Skin of body (tissue), 2 donors: ENCODE data around the gene TRNAU1AP. TPM values are rescaled to one million over a fixed set of nuclear protein-coding genes. Genes with fewer than 3 reads are reported as not detected.
"Not testable (repeated sequence)": the region's sequence is repeated elsewhere in the genome, so short reads cannot be mapped to it uniquely, and the experiment has no call there.

ENCODE experiments used
- DNase-seq: peaks from one replicate; lab custom pipeline; 2025; lab: John Stamatoyannopoulos, UW
- total RNA-seq: library from RNA; depleted of rRNA; stranded (reverse); fragments of >200 nt; gene quantifications from one replicate; pipeline ENCODE4 v1.2.3, GENCODE V29; 2014

TRNAU1AP gene
- total RNA-seq, 1 donor from 2014 or later = 19.5 TPM

DNA sequence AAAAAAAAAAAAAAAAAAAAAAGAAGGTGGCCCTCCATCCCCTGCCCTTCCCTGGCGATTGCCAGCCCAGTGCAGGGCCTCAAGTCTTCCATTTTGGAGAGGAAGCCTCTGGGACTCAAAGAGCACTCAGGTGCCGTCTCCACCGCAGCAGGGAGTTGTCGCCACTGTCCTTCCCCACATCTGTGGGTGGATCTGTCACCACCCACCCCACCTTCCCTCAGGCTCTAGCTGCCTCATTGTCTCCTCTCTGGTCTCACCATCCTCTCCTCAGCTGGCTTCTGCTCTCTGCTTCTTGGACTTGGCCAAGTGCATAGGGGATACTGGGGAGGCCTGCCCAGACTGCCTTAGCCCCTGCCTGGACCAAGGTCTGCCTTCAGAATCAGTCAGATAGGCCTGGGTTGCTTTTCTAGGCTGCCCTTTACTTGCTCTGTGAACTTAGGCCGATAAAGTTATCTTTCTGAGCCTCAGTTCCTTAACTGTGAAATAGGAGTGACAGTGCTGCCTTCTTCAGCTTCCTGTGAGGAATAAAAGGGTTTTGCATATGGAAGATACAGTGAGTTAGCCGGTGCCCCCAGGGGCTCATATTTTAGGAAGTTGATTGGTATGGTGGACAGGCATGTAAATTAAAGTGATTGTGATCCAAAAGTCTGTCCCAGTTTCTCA is 31.3 kb upstream of the TRNAU1AP start:
- DNase-seq = no peak

DNA sequence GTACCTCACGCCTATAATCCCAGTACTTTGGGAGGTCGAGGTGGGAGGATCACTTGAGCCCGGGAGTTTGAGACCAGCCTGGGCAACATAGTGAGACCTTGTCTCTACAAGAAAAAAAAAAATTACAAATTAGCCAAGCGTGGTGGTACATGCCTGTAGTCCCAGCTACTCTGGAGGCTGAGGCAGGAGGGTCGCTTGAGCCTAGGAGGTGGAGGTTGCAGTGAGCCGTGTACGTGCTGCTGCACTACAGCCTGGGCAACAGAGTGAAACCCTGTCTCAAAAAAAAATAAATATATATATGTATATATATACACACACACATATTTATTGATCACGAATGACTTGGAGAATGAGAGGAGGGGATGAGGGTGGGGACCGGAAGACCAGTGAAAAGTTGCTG is 30.3 kb upstream of the TRNAU1AP start:
- DNase-seq = not testable (repeated sequence)

DNA sequence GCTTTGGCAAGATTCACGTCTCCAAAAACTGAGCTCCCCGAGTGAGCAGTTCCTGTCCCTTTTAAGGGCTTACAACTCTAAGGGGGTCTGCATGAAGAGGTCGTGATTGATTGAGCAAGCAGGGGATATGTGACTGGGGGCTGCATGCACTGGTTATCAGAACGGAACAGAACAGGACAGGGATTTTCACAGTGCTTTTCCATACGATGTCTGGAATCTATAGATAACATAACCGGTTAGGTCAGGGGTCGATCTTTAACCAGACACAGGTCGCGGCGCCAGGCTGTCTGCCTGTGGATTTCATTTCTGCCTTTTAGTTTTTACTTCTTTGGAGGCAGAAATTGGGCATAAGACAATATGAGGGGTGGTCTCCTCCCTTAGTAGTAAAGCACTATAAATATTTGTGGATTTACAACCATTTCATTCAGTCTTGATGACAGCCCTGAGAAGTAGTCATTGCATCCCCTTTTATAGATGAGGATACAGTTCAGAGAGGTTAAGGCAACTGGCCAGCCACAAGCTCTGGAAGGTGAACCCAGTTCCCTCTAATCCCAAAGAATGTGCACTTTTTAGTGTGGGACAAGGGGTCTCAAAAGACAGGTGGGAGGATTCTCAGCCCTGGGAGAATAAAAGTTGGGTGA is 27.8 kb upstream of the TRNAU1AP start:
- DNase-seq = not testable (repeated sequence)

DNA sequence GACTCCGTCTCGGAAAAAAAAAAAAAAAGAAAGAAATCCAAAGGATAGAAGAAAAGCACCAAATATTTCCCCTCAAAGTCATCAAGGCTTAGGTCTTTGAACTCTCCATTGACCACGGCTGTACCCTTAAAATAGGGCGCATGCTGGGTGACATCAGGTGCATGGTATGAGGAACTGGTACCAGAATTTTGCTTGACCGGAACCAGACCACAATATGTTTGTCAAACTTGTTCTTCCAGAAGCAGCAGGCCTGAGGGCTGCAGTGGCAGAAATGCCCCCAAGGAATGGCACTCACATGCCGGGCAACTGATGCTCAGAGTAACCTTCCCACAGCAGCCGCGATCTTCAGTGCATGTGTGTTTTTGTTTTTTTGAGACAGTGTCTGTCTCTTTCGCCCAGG is 26.0 kb upstream of the TRNAU1AP start:
- no peak for DNase-seq

DNA sequence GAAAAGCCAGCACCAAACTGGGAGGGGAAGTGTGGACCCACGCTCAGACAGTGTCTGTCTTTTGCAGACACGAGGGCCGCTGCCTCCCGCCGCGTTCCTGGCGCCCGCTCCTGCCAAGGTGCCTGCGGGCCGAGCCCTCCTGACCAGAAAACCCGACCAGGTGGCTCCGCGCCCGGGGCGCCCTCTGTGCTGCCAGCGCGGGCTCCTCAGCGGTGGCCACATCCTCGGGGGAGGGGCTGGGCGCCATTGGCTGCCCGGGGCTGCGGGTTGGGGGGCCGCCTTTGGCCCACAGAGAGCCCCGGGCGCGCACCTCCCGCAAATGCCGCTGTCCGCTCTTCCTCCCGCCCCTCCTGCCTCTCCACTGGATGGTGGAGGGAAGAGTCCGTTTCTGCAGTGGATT is 22.4 kb upstream of the TRNAU1AP start:
- no peak for DNase-seq

DNA sequence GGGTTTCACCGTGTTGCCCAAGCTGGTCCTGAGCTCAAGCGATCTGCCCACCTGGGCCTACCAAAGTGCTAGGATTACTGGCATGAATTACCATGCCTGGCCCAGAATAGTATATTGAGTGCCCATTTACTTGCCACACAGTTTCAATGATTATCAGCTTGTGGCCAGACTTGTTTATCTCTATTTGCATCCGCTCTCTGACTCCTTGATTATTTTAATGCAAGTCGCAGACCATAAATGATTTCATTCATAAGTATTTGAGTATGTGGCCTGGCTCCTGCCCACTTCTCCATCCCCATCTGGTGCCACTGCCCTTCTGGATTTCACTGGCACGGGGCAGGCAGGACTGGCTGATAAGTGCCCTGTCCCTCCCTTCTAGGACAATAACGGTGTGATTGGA is 18.2 kb upstream of the TRNAU1AP start:
- DNase-seq = no peak

DNA sequence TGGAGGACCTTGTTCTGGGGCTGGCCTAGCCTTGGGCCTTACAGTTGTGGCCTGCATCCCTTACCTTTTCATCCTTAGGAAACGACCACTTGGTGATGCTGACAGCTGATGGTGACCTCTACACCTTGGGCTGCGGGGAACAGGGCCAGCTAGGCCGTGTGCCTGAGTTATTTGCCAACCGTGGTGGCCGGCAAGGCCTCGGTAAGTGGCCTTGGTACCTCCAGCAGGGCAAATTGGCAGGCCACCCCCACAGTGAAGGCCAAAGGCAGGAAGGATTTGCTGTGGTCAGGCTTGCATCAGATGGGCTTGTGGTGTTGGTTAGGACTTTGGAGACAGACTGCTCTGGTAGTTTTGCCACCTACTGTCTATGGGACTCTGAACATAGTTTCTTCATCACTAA is 17.7 kb upstream of the TRNAU1AP start:
- no peak for DNase-seq

DNA sequence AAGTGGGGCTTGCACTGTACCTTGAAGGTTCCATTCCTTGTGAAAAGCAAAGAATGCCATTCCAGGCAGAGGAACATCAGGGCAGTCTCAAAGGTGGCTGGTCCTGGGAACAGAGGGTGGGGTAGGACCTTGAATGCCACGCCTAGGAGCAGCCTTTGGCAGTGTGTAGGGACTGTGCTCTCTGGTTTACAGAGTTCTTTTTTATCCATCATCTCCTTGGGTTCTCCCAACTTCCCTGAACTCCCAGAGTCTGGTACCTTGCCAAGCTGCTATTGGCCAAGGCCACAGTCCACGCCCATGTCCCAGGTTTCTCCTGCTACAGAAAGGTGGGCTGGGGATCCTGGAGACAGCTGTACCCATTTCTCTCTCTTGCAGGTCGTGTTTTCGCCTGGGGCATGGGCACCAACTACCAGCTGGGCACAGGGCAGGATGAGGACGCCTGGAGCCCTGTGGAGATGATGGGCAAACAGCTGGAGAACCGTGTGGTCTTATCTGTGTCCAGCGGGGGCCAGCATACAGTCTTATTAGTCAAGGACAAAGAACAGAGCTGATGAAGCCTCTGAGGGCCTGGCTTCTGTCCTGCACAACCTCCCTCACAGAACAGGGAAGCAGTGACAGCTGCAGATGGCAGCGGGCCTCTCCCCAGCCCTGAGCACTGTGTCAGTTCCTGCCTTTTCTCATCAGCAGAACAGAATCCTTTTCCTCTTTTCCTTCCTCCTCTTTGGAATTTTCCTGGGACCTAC is 15.3 kb upstream of the TRNAU1AP start:
- DNase-seq = no peak

DNA sequence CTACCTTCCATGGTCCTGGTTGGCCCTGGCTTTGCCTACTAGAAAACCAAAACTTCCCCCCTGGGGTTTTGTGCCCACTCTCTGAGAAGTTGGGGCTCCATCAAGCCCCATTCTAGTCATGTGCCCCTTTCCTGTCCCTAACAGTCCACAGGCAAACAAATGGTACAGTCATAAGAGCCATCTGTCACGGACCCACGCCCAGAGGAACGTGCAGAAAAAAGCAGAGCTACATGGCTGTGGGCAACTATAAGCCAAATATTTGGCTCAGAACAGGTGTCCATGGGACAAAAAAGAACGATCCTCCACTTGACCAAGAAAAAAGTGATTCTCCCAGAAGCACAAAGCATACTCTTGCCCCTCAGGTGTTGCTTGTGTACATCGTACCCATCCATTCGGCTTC is 14.6 kb upstream of the TRNAU1AP start:
- DNase-seq = no peak

DNA sequence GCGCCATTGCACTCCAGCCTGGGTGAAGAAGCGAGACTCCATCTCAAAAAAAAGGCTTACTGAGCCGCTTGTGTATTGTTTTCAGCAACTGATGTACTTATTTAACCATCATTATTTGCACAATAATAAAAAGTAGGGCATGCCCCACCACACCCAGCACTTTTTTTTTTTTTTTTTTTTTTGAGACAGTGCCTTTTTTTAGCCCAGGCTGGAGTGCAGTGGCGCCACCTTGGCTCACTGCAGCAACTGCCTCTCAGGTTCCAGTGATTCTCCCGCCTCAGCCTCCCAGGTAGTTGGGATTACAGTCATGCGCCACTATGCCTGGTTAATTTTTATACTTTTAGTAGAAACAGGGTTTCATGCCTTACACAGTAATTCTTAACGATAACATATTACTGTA is 12.2 kb upstream of the TRNAU1AP start:
- DNase-seq = no peak

DNA sequence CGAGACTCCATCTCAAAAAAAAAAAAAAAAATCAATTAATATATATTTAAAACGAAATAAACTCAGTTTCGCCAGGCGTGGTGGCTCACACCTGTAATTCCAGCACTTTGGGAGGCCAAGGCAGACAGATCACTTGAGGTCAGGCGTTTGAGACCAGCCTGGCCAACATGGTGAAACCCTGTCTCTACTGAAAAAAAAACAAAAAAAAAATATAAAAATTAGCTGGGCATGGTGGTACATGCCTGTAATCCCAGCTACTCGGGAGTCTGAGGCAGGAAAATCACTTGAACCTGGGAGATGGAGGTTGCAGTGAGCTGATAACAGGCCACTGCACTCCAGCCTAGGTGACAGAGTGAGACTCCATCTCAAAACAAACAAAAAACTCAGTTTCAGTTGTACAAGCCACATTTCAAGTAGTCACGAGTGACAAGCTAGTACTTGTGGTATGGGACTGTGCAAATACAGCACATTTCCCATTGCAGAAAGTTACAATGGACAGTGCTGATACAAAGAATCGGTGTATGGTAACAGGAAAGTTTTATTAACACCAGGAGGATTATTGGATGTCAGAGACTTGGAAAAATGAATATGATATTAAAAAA is 11.4 kb upstream of the TRNAU1AP start:
- DNase-seq = not testable (repeated sequence)

DNA sequence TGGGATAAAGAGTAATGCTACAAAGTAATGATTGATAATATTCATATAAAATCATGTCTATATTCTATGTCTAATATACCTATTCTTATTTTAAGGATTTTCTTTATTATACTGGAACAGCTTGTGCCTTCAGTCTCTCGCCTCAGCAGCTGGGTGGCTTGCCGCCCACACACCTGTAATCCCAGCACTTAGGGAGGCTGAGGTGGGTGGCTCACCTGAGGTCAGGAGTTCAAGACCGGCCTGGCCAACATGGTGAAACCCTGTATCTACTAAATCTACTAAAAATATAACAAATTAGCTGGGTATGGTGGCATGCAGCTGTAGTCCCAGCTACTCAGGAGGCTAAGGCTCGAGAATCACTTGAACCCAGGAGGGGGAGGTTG is 7.6 kb upstream of the TRNAU1AP start:
- no peak for DNase-seq

DNA sequence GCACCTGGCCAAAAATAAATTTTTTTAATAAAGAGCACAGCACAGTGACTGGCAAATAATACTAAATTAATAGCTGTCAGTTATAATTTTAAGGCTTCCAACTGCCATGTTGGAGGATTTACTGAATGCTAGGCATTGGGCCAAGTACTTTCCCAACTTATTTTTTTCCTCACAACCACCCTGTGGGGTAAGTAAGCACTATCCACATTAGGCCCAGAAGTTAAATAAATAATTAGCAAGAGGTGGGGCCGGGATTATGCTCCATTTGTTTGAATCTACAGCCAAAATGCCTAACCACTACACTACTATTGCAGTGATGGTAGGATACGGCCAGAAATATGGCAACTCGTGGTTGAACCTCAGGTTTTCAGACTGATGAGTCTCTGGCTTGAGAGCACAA is 4.6 kb upstream of the TRNAU1AP start:
- no peak for DNase-seq

DNA sequence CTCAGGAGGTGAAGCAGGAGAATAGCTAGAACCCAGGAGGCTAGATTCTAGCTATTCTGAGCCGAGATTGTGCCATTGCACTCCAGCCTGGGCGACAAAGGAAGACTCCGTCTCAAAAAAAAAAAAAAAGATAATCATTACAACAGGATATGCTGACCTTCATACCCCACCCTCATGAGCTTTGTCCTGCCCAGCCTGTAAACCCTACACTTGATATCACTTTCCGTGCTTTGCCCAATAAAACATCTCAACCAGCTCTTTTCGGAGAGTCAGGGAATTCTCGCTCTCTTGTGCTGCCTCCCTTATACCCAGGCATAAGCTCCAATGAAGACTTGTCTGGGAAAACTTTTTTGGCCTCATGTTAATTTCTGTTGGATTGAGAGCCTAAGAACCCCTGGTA is 1.5 kb upstream of the TRNAU1AP start:
- DNase-seq = no peak

DNA sequence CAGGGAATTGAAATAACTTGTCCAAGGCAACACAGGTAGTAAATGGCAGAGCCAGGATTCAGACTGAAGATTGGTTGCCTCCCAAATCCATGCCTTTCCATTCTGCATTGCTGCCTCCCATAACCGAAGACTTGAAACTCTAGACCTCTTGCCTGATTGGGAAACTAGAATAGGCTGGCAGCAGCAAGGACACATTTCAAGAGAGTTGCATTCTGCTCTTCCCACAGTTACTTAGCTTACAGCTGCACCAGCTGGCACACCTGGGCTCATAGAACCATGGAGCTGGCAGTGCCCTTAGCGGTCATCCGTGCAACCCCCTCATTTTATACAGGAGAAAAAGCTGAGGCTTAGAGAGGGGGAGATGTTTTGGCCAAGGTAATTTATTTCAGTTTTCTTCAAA is 8.0 kb downstream of the TRNAU1AP start:
- no peak for DNase-seq

DNA sequence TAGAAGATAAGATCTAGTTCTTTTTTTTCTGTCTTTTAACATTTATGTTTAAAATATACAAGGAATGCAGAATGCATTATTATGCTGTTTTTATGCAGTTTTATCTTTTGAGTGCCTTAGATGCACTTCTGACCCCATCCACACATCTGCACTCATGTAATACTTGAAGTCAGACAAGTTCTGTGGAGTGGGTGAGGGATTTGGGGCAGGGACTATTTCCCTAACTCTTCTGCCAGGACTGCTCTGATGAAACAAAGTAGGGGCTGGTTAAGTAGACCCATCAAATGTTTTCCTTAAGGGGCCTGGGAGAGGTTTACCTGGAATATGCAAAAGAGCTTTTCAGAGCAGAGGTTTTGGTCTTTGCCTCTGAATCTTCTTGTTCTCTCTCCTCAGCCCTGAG is 11.4 kb downstream of the TRNAU1AP start:
- no peak for DNase-seq

DNA sequence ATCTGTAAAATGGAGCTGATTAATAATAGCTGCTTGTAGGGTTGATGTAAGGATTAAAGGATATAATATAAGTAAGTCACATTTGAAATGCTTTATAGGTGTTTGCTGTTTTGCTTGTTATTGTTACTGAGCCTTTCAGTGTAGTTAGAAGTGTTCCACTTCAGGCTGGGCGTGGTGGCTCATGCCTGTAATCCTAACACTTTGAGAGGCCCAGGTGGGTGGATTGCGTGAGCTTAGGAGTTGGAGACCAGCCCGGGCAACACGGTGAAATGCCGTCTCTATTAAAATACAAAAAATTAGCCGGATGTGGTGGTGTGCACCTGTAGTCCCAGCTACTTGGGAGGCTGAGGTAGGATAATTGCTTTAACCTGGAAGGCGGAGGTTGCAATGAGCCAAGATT is 12.2 kb downstream of the TRNAU1AP start:
- no peak for DNase-seq

DNA sequence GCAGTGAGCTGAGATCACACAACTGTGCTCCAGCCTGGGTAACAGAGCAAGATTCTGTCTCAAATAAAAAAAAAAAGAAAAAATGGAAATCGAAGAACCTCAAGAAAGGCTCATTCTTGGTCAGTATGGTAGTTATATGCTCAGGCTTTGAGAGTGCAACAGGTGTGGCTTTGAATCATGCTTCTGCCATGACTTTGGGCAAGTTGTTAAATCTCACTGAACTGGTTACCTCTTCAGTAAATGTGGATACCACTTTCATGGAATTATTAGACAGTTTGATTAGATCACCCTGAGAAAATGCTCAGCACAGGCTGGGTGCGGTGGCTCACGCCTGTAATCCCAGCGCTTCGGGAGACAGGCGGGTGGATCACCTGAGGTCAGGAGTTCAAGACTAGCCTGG is 12.8 kb downstream of the TRNAU1AP start:
- no peak for DNase-seq

DNA sequence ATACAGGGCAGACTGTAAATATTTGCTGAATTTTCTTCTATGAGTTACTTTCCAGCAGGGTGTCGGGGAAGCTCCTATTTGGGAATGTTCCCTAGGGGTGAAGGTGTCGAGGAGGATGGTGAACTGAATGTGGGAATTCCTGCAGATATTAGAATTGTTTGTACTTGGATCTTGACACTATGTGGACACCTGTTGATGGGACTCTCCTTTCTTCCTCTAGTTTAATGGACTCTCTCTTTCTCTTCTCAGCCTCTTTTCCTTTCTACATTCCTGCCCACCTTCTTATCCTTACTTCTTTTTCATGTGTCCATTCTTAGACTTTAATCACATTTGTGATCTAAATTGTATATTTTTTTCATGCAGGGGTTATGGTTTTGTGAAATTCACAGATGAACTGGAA is 14.0 kb downstream of the TRNAU1AP start:
- DNase-seq = no peak

DNA sequence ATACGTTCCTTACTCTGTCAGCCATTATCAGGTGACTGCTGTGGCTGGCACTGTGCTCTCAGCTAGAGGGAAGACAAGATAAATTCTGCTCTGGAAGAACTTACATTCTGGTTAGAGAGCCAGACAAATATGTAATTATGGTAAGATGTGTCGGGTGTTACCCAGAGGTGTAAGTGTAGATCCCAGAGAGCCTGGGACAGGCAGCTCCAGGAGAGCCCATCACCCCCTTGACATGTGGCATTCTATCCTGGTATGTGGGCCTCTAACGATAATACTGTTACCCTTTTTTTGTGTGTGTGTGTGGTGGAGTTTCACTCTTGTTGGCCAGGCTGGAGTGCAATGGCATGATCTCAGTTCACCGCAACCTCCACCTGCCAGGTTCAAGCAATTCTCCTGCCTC is 19.0 kb downstream of the TRNAU1AP start:
- DNase-seq = no peak

DNA sequence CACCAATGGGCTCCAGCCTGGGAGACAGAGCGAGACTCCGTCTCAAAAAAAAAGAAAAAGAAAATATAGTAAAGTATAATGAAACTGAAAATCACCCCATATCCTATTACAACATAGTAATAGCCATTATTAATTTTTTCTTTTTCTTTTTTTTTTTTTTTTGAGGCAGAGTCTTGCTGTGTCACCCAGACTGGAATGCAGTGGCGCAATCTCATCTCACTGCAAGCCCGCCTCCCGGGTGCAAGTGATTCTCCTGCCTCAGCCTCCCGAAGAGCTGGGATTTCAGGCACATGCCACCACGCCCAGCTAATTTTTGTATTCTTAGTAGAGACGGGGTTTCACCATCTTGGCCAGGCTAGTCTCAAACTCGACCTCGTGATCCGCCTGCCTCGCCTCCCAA is 20.0 kb downstream of the TRNAU1AP start:
- DNase-seq = not testable (repeated sequence)

DNA sequence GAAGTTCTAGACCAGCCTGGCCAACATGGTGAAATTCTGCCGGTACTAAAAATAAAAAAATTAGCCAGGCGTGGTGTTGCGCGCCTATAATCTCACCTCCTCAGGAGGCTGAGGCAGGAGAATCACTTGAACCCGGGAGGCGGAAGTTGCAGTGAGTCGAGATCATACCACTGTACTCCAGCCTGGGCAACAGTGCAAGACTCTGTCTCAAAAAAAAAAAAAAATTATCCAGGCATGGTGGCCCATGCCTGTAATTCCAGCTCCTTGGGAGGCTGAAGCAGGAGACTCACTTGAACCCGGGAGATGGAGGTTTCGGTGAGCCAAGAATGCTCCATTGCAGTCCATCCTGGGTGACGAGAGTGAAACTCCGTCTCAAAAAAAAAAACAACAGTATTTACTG is 20.7 kb downstream of the TRNAU1AP start:
- DNase-seq = no peak
